Erythroblast (primary cell): ENCODE results near the gene SPATS1.

ENCODE experiments used
- GATA1 ChIP-seq: IDR thresholded peaks from 2 replicates; pipeline ENCODE4 v1.6.1; 2011; ENCODE audit warnings: low read depth, mild to moderate bottlenecking, control low read depth, low read length, moderate library complexity
- POLR2A ChIP-seq: IDR thresholded peaks from 2 replicates; pipeline ENCODE4 v1.6.1; 2011; ENCODE audit warnings: mild to moderate bottlenecking, low read length

GRCh38 chr6:44298055-44298803 lies 44.2 kb upstream of the SPATS1 start:
- TF ChIP-seq POLR2A (peak; percentile 27), GATA1 (no peak)
